SK-N-SH treated with all-trans-retinoic acid at 6 μM for 48 hours (cell line): Measurements from ENCODE around the gene ACR.

Experiments
- ATAC-seq: fragments of 200-7000 bp; cut with Tn5 transposase; 3 replicates; pipeline ENCODE4 v1.9.1; 2020; ENCODE audit warnings: mild to moderate bottlenecking, moderate library complexity
- ARNTL ChIP-seq: fragments of 450-650 bp; formaldehyde crosslinking; IDR thresholded peaks from 2 replicates; pipeline ENCODE4 v1.5.0; 2020; ENCODE audit warnings: low read depth, mild to moderate bottlenecking, moderate library complexity, borderline replicate concordance
- BACH2 ChIP-seq: fragments of 250-450 bp; sonication (Bioruptor Pico); IDR thresholded peaks from 2 replicates; pipeline ENCODE4 v1.9.0; 2021; ENCODE audit warnings: mild to moderate bottlenecking, borderline replicate concordance
- CREB5 ChIP-seq: fragments of 250-450 bp; sonication (Bioruptor Pico); IDR thresholded peaks from 2 replicates; pipeline ENCODE4 v1.5.1; 2020; ENCODE audit warnings: low read depth, mild to moderate bottlenecking, moderate library complexity
- CSRNP3 ChIP-seq: fragments of 250-450 bp; sonication (Bioruptor Pico); IDR thresholded peaks from 2 replicates; pipeline ENCODE4 v1.5.1; 2021; ENCODE audit warnings: mild to moderate bottlenecking, moderate library complexity
- ESRRG ChIP-seq: fragments of 250-450 bp; sonication (Bioruptor Pico); IDR thresholded peaks from 2 replicates; pipeline ENCODE4 v1.6.1; 2021; ENCODE audit warnings: mild to moderate bottlenecking
- GLIS3 ChIP-seq: fragments of 250-450 bp; sonication (Bioruptor Pico); IDR thresholded peaks from 2 replicates; pipeline ENCODE4 v1.5.0; 2020; ENCODE audit warnings: mild to moderate bottlenecking, moderate library complexity
- ISL1 ChIP-seq: fragments of 250-450 bp; sonication (Bioruptor Pico); IDR thresholded peaks from 2 replicates; pipeline ENCODE4 v2.1.2; 2022; ENCODE audit warnings: mild to moderate bottlenecking, moderate library complexity
- OSR1 ChIP-seq: fragments of 250-450 bp; sonication (Bioruptor Pico); IDR thresholded peaks from 2 replicates; pipeline ENCODE4 v1.8.0; 2022; ENCODE audit warnings: moderate library complexity, mild to moderate bottlenecking, inconsistent platforms
- PATZ1 ChIP-seq: fragments of 250-450 bp; sonication (Bioruptor Pico); IDR thresholded peaks from 2 replicates; pipeline ENCODE4 v1.8.0; 2020; ENCODE audit warnings: mild to moderate bottlenecking, moderate library complexity, borderline replicate concordance
- PPARA ChIP-seq: fragments of 250-450 bp; sonication (Bioruptor Pico); IDR thresholded peaks from 2 replicates; pipeline ENCODE4 v1.5.0; 2020; ENCODE audit warnings: mild to moderate bottlenecking, borderline replicate concordance
- RARB ChIP-seq: fragments of 250-450 bp; sonication (Bioruptor Pico); IDR thresholded peaks from 2 replicates; pipeline ENCODE4 v1.8.0; 2021; ENCODE audit warnings: mild to moderate bottlenecking, moderate library complexity
- TCF4 ChIP-seq: fragments of 250-450 bp; sonication (Bioruptor Pico); IDR thresholded peaks from 2 replicates; pipeline ENCODE4 v1.8.0; 2021; ENCODE audit warnings: mild to moderate bottlenecking, moderate library complexity, borderline replicate concordance
- TOX ChIP-seq: fragments of 250-450 bp; sonication (Bioruptor Pico); IDR thresholded peaks from 2 replicates; pipeline ENCODE4 v1.8.0; 2021; ENCODE audit warnings: mild to moderate bottlenecking, moderate library complexity, borderline replicate concordance
- TSHZ2 ChIP-seq: fragments of 250-450 bp; sonication (Bioruptor Pico); IDR thresholded peaks from 2 replicates; pipeline ENCODE4 v1.5.0; 2020; ENCODE audit warnings: mild to moderate bottlenecking, moderate library complexity
- ZC3H10 ChIP-seq: fragments of 250-450 bp; sonication (Bioruptor Pico); IDR thresholded peaks from 2 replicates; pipeline ENCODE4 v1.5.1; 2021; ENCODE audit warnings: mild to moderate bottlenecking, moderate library complexity
- ZNF565 ChIP-seq: fragments of 450-650 bp; formaldehyde crosslinking; conservative IDR thresholded peaks from 2 replicates; pipeline ENCODE4 v1.5.0; 2020; ENCODE audit warnings: low read depth, mild to moderate bottlenecking, moderate library complexity
- ZNF70 ChIP-seq: fragments of 450-650 bp; formaldehyde crosslinking; IDR thresholded peaks from 2 replicates; pipeline ENCODE4 v1.5.0; 2020; ENCODE audit warnings: mild to moderate bottlenecking, moderate library complexity
- ZNF8 ChIP-seq: fragments of 450-650 bp; formaldehyde crosslinking; IDR thresholded peaks from 2 replicates; pipeline ENCODE4 v1.5.0; 2020; ENCODE audit warnings: mild to moderate bottlenecking, moderate library complexity

The ACR gene

DNA sequence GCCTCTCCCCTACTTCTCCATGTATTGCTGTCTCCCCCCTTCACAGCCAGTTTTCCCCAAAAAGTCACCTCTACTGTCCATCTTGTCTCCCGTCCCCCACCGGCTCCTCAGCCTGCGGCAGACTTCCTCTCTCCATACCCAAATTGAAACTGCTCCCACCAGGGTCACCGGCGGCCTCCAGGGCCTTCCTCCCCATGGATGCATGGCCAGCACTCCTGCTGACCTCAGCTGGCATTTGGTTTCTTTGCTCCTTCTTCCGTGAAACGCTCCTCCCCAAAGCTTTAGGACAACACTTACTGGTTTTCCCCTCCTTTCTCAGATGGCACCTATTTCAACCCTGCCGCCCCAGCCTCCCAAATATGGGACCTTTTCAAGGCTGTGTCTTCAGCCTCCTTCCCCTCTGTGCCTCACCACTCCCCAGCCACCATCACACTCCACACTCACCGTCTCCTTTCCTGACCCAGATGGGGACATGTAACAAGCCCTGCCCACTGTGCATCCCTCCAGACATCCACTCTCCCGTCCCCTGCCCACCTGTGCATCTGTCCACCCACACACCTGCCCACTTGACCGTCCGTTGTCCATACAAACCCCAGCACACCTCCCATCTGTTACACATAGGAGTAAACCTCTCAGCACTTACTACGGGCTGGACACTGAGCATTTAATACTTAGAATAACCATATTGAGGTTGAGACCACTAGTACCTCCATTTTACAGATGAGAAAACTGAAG, 21.5 kb upstream of the ACR start:
- TF ChIP-seq ESRRG (CRISPR knock-in tag) (no peak), TSHZ2 (CRISPR knock-in tag) (no peak), OSR1 (CRISPR knock-in tag) (no peak), BACH2 (CRISPR knock-in tag) (no peak), ARNTL (CRISPR knock-in tag) (no peak), ZNF70 (CRISPR knock-in tag) (no peak), ZNF8 (CRISPR knock-in tag) (no peak), RARB (CRISPR knock-in tag) (no peak), PPARA (CRISPR knock-in tag) (no peak), ZNF565 (CRISPR knock-in tag) (no peak), TCF4 (CRISPR knock-in tag) (no peak), CSRNP3 (CRISPR knock-in tag) (no peak), PATZ1 (CRISPR knock-in tag) (no peak)
- ATAC-seq = no peak

DNA sequence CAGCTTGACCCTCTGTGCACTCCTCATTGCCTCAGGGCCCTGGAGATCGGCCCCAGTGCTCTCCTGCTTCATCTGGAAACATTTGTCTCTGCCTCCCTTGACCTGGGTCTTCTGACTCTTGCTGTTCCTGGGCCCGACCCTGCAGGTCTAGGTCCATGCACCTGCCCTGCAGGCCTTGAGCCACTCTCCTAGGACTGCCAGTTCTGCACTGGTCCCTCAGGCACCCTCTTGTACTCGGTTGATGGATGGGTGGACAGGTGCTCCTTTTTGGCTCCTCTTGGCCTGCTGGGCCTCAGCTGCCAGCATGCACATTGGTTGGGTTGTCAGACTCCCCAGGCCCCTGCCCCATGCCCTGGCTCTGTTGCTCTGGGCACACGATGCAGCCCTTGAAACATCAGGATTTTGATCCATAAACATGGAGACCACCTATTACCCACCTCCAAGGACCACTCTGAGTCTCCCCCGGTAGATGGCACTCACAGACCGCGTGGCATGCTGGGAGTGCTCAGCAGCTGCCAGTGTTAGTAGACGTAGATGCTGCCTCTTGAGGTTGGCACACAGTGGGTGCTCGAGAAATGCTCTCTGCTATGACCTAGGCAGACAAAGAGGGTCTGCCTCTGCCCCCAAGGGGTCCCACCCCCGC, 20.2 kb upstream of the ACR start:
- TF ChIP-seq TOX (CRISPR knock-in tag) = no peak
- TF ChIP-seq ISL1 (CRISPR knock-in tag) = no peak
- TF ChIP-seq OSR1 (CRISPR knock-in tag) = no peak
- TF ChIP-seq BACH2 (CRISPR knock-in tag) = no peak
- TF ChIP-seq GLIS3 (CRISPR knock-in tag) = no peak
- no peak for TF ChIP-seq PATZ1 (CRISPR knock-in tag)
- no peak for TF ChIP-seq ZNF70 (CRISPR knock-in tag)
- no peak for TF ChIP-seq CREB5 (CRISPR knock-in tag)
- no peak for TF ChIP-seq TSHZ2 (CRISPR knock-in tag)
- TF ChIP-seq ESRRG (CRISPR knock-in tag) = no peak
- TF ChIP-seq ZC3H10 (CRISPR knock-in tag) = no peak
- TF ChIP-seq ZNF565 (CRISPR knock-in tag) = no peak
- TF ChIP-seq ARNTL (CRISPR knock-in tag) = no peak
- no peak for ATAC-seq
